WERI-Rb-1 (cell line): ENCODE data around the gene TOP2A.

Experiments used
- DNase-seq: peaks from one replicate; pipeline ENCODE4 v3.0.0-alpha.2; 2020
- H3K27ac ChIP-seq: fragments of 250-450 bp; sonication (Bioruptor Pico); 2 replicates; pipeline ENCODE4 v1.5.1; 2020; ENCODE audit warnings: mild to moderate bottlenecking, moderate library complexity
- H3K27me3 ChIP-seq: fragments of 250-450 bp; sonication (Bioruptor Pico); 2 replicates; pipeline ENCODE4 v1.5.1; 2021; ENCODE audit warnings: mild to moderate bottlenecking, low read depth, moderate library complexity; ENCODE audit not compliant: insufficient read depth, severe bottlenecking
- H3K36me3 ChIP-seq: fragments of 250-450 bp; sonication (Bioruptor Pico); 2 replicates; pipeline ENCODE4 v1.5.1; 2020; ENCODE audit warnings: mild to moderate bottlenecking, moderate library complexity
- H3K4me3 ChIP-seq: 2 replicates; pipeline ENCODE4 v1.5.1; 2011; ENCODE audit warnings: low read depth, mild to moderate bottlenecking, control low read depth, low read length
- H3K9me3 ChIP-seq: fragments of 250-450 bp; sonication (Bioruptor Pico); 2 replicates; pipeline ENCODE4 v1.5.1; 2021; ENCODE audit warnings: mild to moderate bottlenecking, moderate library complexity; ENCODE audit not compliant: severe bottlenecking
- TF ChIP-seq, protein P1 (sequence below): IDR thresholded peaks from 2 replicates; pipeline ENCODE4 v1.5.1; 2011; ENCODE audit warnings: low read depth, mild to moderate bottlenecking, control low read depth, inconsistent platforms, low read length

TOP2A gene

GRCh38 chr17:40458851-40459482, 41.3 kb upstream of the TOP2A start:
- Histone ChIP-seq H3K27ac (no peak overlapping the region), H3K4me3 (no peak overlapping the region), H3K9me3 (no peaks in the 10 kb centered on the region), H3K27me3 (no peaks in the 10 kb centered on the region), H3K36me3 (peaks cover 35% of the 10 kb centered on the region)
- no peak for DNase-seq
- TF ChIP-seq, protein P1, sequence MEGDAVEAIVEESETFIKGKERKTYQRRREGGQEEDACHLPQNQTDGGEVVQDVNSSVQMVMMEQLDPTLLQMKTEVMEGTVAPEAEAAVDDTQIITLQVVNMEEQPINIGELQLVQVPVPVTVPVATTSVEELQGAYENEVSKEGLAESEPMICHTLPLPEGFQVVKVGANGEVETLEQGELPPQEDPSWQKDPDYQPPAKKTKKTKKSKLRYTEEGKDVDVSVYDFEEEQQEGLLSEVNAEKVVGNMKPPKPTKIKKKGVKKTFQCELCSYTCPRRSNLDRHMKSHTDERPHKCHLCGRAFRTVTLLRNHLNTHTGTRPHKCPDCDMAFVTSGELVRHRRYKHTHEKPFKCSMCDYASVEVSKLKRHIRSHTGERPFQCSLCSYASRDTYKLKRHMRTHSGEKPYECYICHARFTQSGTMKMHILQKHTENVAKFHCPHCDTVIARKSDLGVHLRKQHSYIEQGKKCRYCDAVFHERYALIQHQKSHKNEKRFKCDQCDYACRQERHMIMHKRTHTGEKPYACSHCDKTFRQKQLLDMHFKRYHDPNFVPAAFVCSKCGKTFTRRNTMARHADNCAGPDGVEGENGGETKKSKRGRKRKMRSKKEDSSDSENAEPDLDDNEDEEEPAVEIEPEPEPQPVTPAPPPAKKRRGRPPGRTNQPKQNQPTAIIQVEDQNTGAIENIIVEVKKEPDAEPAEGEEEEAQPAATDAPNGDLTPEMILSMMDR = no peak

- TF ChIP-seq, protein P1 = no peak
- peaks cover 43% of the 10 kb centered on the region for H3K36me3 ChIP-seq
- H3K4me3 ChIP-seq = no peak overlapping the region
- DNase-seq = no peak
- no peaks in the 10 kb centered on the region for H3K27me3 ChIP-seq
- H3K9me3 ChIP-seq = no peaks in the 10 kb centered on the region
- H3K27ac ChIP-seq = no peak overlapping the region
Measured at GRCh38 chr17:40457964-40458791, 40.5 kb upstream of the TOP2A start.

GRCh38 chr17:40457369-40457768, 39.7 kb upstream of the TOP2A start:
- Histone ChIP-seq H3K27me3 (no peaks in the 10 kb centered on the region), H3K36me3 (peaks cover 49% of the 10 kb centered on the region), H3K27ac (no peak overlapping the region), H3K9me3 (no peaks in the 10 kb centered on the region), H3K4me3 (no peak overlapping the region)
- DNase-seq = no peak
- TF ChIP-seq, protein P1 = no peak

DNA sequence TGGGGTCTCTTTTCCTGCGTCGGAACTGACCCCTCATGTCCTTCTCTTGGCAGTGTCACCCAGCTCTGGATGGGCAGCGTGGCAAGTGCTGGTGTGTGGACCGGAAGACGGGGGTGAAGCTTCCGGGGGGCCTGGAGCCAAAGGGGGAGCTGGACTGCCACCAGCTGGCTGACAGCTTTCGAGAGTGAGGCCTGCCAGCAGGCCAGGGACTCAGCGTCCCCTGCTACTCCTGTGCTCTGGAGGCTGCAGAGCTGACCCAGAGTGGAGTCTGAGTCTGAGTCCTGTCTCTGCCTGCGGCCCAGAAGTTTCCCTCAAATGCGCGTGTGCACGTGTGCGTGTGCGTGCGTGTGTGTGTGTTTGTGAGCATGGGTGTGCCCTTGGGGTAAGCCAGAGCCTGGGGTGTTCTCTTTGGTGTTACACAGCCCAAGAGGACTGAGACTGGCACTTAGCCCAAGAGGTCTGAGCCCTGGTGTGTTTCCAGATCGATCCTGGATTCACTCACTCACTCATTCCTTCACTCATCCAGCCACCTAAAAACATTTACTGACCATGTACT, 38.8 kb upstream of the TOP2A start:
- no peak overlapping the region for H3K4me3 ChIP-seq
- TF ChIP-seq, protein P1 = no peak
- H3K36me3 ChIP-seq = peaks cover 52% of the 10 kb centered on the region
- no peak overlapping the region for H3K27ac ChIP-seq
- no peaks in the 10 kb centered on the region for H3K9me3 ChIP-seq
- H3K27me3 ChIP-seq = no peaks in the 10 kb centered on the region
- no peak for DNase-seq

DNA sequence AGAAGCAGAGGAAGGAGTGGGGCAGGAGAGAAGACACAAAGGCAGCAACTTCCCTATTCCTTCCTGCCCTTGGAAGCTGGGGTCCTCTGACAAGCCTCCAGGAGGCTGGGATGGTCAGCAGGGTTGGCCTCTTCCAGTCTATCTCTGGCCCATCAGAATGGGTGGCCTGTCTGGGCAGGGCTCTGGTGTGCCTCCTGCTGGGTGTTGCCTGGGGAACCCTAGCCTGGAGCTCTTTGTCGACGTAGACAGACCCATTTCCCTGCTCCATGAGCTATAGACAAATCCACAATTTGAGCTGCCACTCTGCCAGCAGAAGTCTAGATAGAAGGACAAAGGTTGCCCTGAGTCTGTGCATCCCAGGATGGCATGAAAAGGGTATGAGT, 36.9 kb upstream of the TOP2A start:
- Histone ChIP-seq H3K36me3 (peaks cover 52% of the 10 kb centered on the region), H3K9me3 (no peaks in the 10 kb centered on the region), H3K4me3 (no peak overlapping the region), H3K27me3 (no peaks in the 10 kb centered on the region), H3K27ac (no peak overlapping the region)
- DNase-seq = no peak
- TF ChIP-seq, protein P1 = no peak
